SK-N-SH (cell line): Measurements from ENCODE around the gene AGO3. TPM values are rescaled to one million over a fixed set of nuclear protein-coding genes. Genes with fewer than 3 reads are reported as not detected.

Experiments
- CTCF ChIA-PET: fragments of 300-600, 350-600 bp; formaldehyde crosslinking; extraction: SDS; loops from one replicate; lab custom pipeline; 2021; lab: Yijun Ruan, JAX
- POLR2A ChIA-PET: fragments of 350-600 bp; sonication (Branson Sonifier 250); formaldehyde crosslinking; extraction: SDS; loops from one replicate; lab custom pipeline; 2020; ENCODE audit warnings: antibody characterized with exemption, inconsistent platforms; lab: Yijun Ruan, JAX
- DNase-seq: peaks from one replicate; pipeline ENCODE4 v3.0.0; 2012
- H2AFZ ChIP-seq: fragments of 200-600 bp; sonication (generic); 2 replicates; pipeline ENCODE4 v1.8.1; 2016; ENCODE audit warnings: antibody characterized with exemption, mild to moderate bottlenecking, low read depth
- H3F3A ChIP-seq: fragments of 200-600 bp; sonication (generic); replicated peaks from 2 replicates; pipeline ENCODE3; 2016; ENCODE audit warnings: antibody characterized with exemption, mild to moderate bottlenecking; ENCODE audit not compliant: insufficient read depth
- H3K27ac ChIP-seq, 2 experiments: fragments of 200-500 bp in 1 of 2; fragments of 200-600 bp in 1 of 2; sonication (Bioruptor generic) in 1 of 2; sonication (generic), shearing (Covaris generic) in 1 of 2; 2 replicates each; pipeline versions ENCODE4 v1.5.1 to v1.6.1; 2014 to 2016; ENCODE audit warnings: low read depth in 2 of 2, inconsistent platforms in 1 of 2, low read length in 1 of 2, mild to moderate bottlenecking in 1 of 2, mixed read lengths in 1 of 2
- H3K27me3 ChIP-seq: fragments of 200-600 bp; sonication (generic), shearing (Covaris generic); 2 replicates; pipeline ENCODE4 v1.6.1; 2016; ENCODE audit warnings: mixed run types; ENCODE audit not compliant: insufficient read depth
- H3K36me3 ChIP-seq, 2 experiments: fragments of 200-500 bp in 1 of 2; fragments of 200-600 bp in 1 of 2; sonication (Bioruptor generic) in 1 of 2; sonication (generic) in 1 of 2; replicated peaks in 1 of 2; 2 replicates each; pipeline versions ENCODE3 to v1.5.1; 2014 to 2016; ENCODE audit warnings: low read length in 1 of 2, mild to moderate bottlenecking in 1 of 2; ENCODE audit not compliant: insufficient read depth in 2 of 2, control insufficient read depth in 1 of 2
- H3K4me1 ChIP-seq, 2 experiments: fragments of 200-500 bp in 1 of 2; fragments of 200-600 bp in 1 of 2; sonication (Bioruptor generic) in 1 of 2; sonication (generic), shearing (Covaris generic) in 1 of 2; 2 replicates each; pipeline versions ENCODE4 v1.5.1 to v1.6.1; 2014 to 2016; ENCODE audit warnings: low read depth in 1 of 2, low read length in 1 of 2, mixed run types in 1 of 2; ENCODE audit not compliant: insufficient read depth in 2 of 2, control insufficient read depth in 1 of 2
- H3K4me2 ChIP-seq: fragments of 200-600 bp; sonication (generic), shearing (Covaris generic); 2 replicates; pipeline ENCODE4 v1.6.1; 2017; ENCODE audit warnings: mixed run types
- H3K4me3 ChIP-seq, 2 experiments: fragments of 200-500 bp in 1 of 2; fragments of 200-600 bp in 1 of 2; sonication (Bioruptor generic) in 1 of 2; sonication (generic), shearing (Covaris generic) in 1 of 2; 2 replicates each; pipeline versions ENCODE4 v1.5.1 to v1.8.1; 2014 to 2016; ENCODE audit warnings: low read depth in 2 of 2, inconsistent platforms in 1 of 2, low read length in 1 of 2, mild to moderate bottlenecking in 1 of 2, mixed read lengths in 1 of 2, moderate library complexity in 1 of 2
- H3K79me2 ChIP-seq: fragments of 200-600 bp; sonication (generic); 2 replicates; pipeline ENCODE4 v1.8.1; 2017; ENCODE audit warnings: mild to moderate bottlenecking; ENCODE audit not compliant: insufficient read depth
- H3K9ac ChIP-seq: fragments of 200-600 bp; sonication (generic); 2 replicates; pipeline ENCODE4 v1.6.1; 2017; ENCODE audit warnings: mixed run types
- H3K9me2 ChIP-seq: fragments of 200-600 bp; sonication (generic); 2 replicates; pipeline ENCODE4 v1.6.1; 2017; ENCODE audit warnings: mixed run types
- H3K9me3 ChIP-seq: fragments of 200-600 bp; sonication (generic); 2 replicates; pipeline ENCODE4 v1.6.1; 2017; ENCODE audit warnings: mixed run types, mild to moderate bottlenecking, moderate library complexity
- H4K20me1 ChIP-seq: fragments of 200-600 bp; sonication (generic); 2 replicates; pipeline ENCODE4 v1.6.1; 2017; ENCODE audit warnings: mild to moderate bottlenecking, mixed run types; ENCODE audit not compliant: insufficient read depth
- CHD2 ChIP-seq: fragments of 150-350 bp; IDR thresholded peaks from 2 replicates; pipeline ENCODE4 v1.6.1; 2018; ENCODE audit warnings: low read length; ENCODE audit not compliant: partially characterized antibody
- EZH2phosphoT487 ChIP-seq: fragments of 200-600 bp; sonication (generic); IDR thresholded peaks from 2 replicates; pipeline ENCODE4 v1.6.1; 2017; ENCODE audit warnings: low read depth, mixed run types, mild to moderate bottlenecking, antibody characterized with exemption, moderate library complexity, borderline replicate concordance
- FOXJ3 ChIP-seq: sonication (generic); formaldehyde crosslinking; IDR thresholded peaks from 2 replicates; pipeline ENCODE4 v1.5.1; 2020; ENCODE audit warnings: mild to moderate bottlenecking, missing genetic modification reagents
- FOXM1 ChIP-seq: IDR thresholded peaks from 2 replicates; pipeline ENCODE4 v1.4.0; 2012; ENCODE audit warnings: low read depth, mild to moderate bottlenecking
- IRF3 ChIP-seq: fragments of 150-350 bp; IDR thresholded peaks from 2 replicates; pipeline ENCODE4 v1.6.1; 2016; ENCODE audit warnings: mild to moderate bottlenecking, low read depth, low read length
- MEF2A ChIP-seq: IDR thresholded peaks from 2 replicates; pipeline ENCODE4 v1.4.0; 2012; ENCODE audit warnings: low read depth, borderline replicate concordance
- MXI1 ChIP-seq: IDR thresholded peaks from 2 replicates; pipeline ENCODE4 v1.6.1; 2012; ENCODE audit warnings: mild to moderate bottlenecking, low read depth, low read length, improper control_type of control experiment
- NFIC ChIP-seq: IDR thresholded peaks from 2 replicates; pipeline ENCODE4 v1.4.0; 2012; ENCODE audit warnings: borderline replicate concordance
- NRF1 ChIP-seq: IDR thresholded peaks from 2 replicates; pipeline ENCODE4 v1.6.1; 2012; ENCODE audit warnings: low read depth, mild to moderate bottlenecking, low read length
- POLR2AphosphoS5 ChIP-seq: IDR thresholded peaks from 2 replicates; pipeline ENCODE4 v1.6.1; 2012; ENCODE audit warnings: low read depth, low read length
- RAD21 ChIP-seq: IDR thresholded peaks from 2 replicates; pipeline ENCODE4 v1.6.1; 2012; ENCODE audit warnings: mild to moderate bottlenecking, low read length
- RCOR1 ChIP-seq: fragments of 150-350 bp; IDR thresholded peaks from 2 replicates; pipeline ENCODE4 v1.6.1; 2017; ENCODE audit warnings: antibody characterized with exemption, low read length
- RFX5 ChIP-seq: IDR thresholded peaks from 2 replicates; pipeline ENCODE4 v1.6.1; 2012; ENCODE audit warnings: mild to moderate bottlenecking, improper control_type of control experiment, low read length
- SIN3A ChIP-seq: IDR thresholded peaks from 2 replicates; pipeline ENCODE4 v1.6.1; 2012; ENCODE audit warnings: low read depth, mild to moderate bottlenecking, low read length, moderate library complexity, borderline replicate concordance
- TCF12 ChIP-seq: IDR thresholded peaks from 2 replicates; pipeline ENCODE4 v1.4.0; 2012
- TEAD4 ChIP-seq: IDR thresholded peaks from 2 replicates; pipeline ENCODE4 v1.4.0; 2012; ENCODE audit warnings: mild to moderate bottlenecking, borderline replicate concordance; ENCODE audit not compliant: insufficient read depth
- USF1 ChIP-seq: IDR thresholded peaks from 2 replicates; pipeline ENCODE4 v1.4.0; 2012; ENCODE audit warnings: low read depth, borderline replicate concordance
- ZBTB33 ChIP-seq: IDR thresholded peaks from 2 replicates; pipeline ENCODE4 v1.4.0; 2012; ENCODE audit warnings: low read depth, borderline replicate concordance
- WGBS: methylation state at CpG from one replicate; pipeline ENCODE4 v1.1.6; 2017; ENCODE audit warnings: low lambda C conversion rate; 5-methylcytosine and 5-hydroxymethylcytosine counted together
- polyA plus RNA-seq, 3 experiments: library from polyadenylated mRNA; depleted of rRNA; stranded (reverse); fragments of >200 nt; gene quantifications; 2 replicates each; pipeline ENCODE4 v1.2.3, GENCODE V29; 2012
- TF ChIP-seq, protein P1 (sequence below): IDR thresholded peaks from 2 replicates; pipeline ENCODE4 v1.6.1; 2012; ENCODE audit warnings: mild to moderate bottlenecking, low read depth, low read length, moderate library complexity

AGO3 gene
- polyA plus RNA-seq, 1 of the 3 experiments (the other 2 are of a cell fraction), result 6.7 TPM

GRCh38 chr1:36107394-36107793, 176.5 kb downstream of the AGO3 start:
- TF ChIP-seq, protein P1, sequence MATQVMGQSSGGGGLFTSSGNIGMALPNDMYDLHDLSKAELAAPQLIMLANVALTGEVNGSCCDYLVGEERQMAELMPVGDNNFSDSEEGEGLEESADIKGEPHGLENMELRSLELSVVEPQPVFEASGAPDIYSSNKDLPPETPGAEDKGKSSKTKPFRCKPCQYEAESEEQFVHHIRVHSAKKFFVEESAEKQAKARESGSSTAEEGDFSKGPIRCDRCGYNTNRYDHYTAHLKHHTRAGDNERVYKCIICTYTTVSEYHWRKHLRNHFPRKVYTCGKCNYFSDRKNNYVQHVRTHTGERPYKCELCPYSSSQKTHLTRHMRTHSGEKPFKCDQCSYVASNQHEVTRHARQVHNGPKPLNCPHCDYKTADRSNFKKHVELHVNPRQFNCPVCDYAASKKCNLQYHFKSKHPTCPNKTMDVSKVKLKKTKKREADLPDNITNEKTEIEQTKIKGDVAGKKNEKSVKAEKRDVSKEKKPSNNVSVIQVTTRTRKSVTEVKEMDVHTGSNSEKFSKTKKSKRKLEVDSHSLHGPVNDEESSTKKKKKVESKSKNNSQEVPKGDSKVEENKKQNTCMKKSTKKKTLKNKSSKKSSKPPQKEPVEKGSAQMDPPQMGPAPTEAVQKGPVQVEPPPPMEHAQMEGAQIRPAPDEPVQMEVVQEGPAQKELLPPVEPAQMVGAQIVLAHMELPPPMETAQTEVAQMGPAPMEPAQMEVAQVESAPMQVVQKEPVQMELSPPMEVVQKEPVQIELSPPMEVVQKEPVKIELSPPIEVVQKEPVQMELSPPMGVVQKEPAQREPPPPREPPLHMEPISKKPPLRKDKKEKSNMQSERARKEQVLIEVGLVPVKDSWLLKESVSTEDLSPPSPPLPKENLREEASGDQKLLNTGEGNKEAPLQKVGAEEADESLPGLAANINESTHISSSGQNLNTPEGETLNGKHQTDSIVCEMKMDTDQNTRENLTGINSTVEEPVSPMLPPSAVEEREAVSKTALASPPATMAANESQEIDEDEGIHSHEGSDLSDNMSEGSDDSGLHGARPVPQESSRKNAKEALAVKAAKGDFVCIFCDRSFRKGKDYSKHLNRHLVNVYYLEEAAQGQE, result no peak
- TF ChIP-seq ZBTB33, result no peak
- TF ChIP-seq RFX5, result no peak
- TF ChIP-seq TCF12, result no peak
- no peak for TF ChIP-seq POLR2AphosphoS5
- no peak for TF ChIP-seq USF1
- TF ChIP-seq CHD2, result no peak
- TF ChIP-seq MEF2A, result no peak
- TF ChIP-seq NFIC, result no peak
- TF ChIP-seq FOXJ3, result no peak
- no peak for TF ChIP-seq MXI1
- no peak for TF ChIP-seq RCOR1
- no peak for TF ChIP-seq RAD21
- TF ChIP-seq NRF1, result no peak
- no peak for TF ChIP-seq EZH2phosphoT487
- TF ChIP-seq TEAD4, result no peak
- TF ChIP-seq IRF3, result no peak
- no peak for TF ChIP-seq SIN3A
- no peak for TF ChIP-seq FOXM1
- Histone ChIP-seq H4K20me1 (no peaks in the 10 kb centered on the region), H3K4me1 (peaks cover 6 to 13% of the 10 kb centered on the region in 2 experiments; a peak in 3 of 4 replicates), H3K9me2 (no peaks in the 10 kb centered on the region), H3K27me3 (no peaks in the 10 kb centered on the region), H3K4me2 (no peak overlapping the region), H3K9ac (no peak overlapping the region), H3K79me2 (no peaks in the 10 kb centered on the region), H3K36me3 (no peaks in the 10 kb centered on the region), H2AFZ (no peak overlapping the region), H3F3A (peaks cover 2% of the 10 kb centered on the region), H3K9me3 (no peaks in the 10 kb centered on the region), H3K4me3 (no peak overlapping the region), H3K27ac (no peak overlapping the region)
- ChIA-PET POLR2A (interaction anchor here (0.7 kb wide), 1 partner anchor 11 kb away, joined by 4 read pairs; no protein-coding TSS in a partner anchor), CTCF (interaction anchor here (0.9 to 32.6 kb wide), 3 partner anchors 7 to 41 kb away, joined by 4 to 700 read pairs (median 6); partner anchors contain the start of gene TRAPPC3)
- 89% methylated on average over 3 of the region's 9 CpGs for WGBS
- DNase-seq, result no peak
